Ishikawa (cell line): Measurements from ENCODE around the gene ZP1.

Experiments
- CEBPB ChIP-seq: IDR thresholded peaks from 2 replicates; pipeline ENCODE4 v1.6.1; 2012
- CREB1 ChIP-seq: IDR thresholded peaks from 2 replicates; pipeline ENCODE4 v1.6.1; 2012; ENCODE audit warnings: low read depth
- EP300 ChIP-seq: IDR thresholded peaks from 2 replicates; pipeline ENCODE4 v1.6.1; 2012; ENCODE audit warnings: borderline replicate concordance
- FOXM1 ChIP-seq: IDR thresholded peaks from 2 replicates; pipeline ENCODE4 v1.6.1; 2012; ENCODE audit warnings: low read depth, borderline replicate concordance
- NFIC ChIP-seq: IDR thresholded peaks from 2 replicates; pipeline ENCODE4 v1.6.1; 2012
- RAD21 ChIP-seq: IDR thresholded peaks from 2 replicates; pipeline ENCODE4 v1.6.1; 2012; ENCODE audit warnings: low read depth
- TAF1 ChIP-seq: IDR thresholded peaks from 2 replicates; pipeline ENCODE4 v1.6.1; 2012; ENCODE audit warnings: low read depth, mild to moderate bottlenecking
- TCF12 ChIP-seq: IDR thresholded peaks from 2 replicates; pipeline ENCODE4 v1.6.1; 2012; ENCODE audit warnings: low read depth
- YY1 ChIP-seq: IDR thresholded peaks from 2 replicates; pipeline ENCODE4 v1.6.1; 2012; ENCODE audit warnings: low read depth
- ZBTB7A ChIP-seq: IDR thresholded peaks from 2 replicates; pipeline ENCODE4 v1.6.1; 2012; ENCODE audit warnings: low read depth
- TF ChIP-seq, protein P1 (sequence below): IDR thresholded peaks from 2 replicates; pipeline ENCODE4 v1.6.1; 2012
- TF ChIP-seq, protein P2 (sequence below): IDR thresholded peaks from 2 replicates; pipeline ENCODE4 v1.6.1; 2012; ENCODE audit warnings: low read depth, mild to moderate bottlenecking

DNA sequence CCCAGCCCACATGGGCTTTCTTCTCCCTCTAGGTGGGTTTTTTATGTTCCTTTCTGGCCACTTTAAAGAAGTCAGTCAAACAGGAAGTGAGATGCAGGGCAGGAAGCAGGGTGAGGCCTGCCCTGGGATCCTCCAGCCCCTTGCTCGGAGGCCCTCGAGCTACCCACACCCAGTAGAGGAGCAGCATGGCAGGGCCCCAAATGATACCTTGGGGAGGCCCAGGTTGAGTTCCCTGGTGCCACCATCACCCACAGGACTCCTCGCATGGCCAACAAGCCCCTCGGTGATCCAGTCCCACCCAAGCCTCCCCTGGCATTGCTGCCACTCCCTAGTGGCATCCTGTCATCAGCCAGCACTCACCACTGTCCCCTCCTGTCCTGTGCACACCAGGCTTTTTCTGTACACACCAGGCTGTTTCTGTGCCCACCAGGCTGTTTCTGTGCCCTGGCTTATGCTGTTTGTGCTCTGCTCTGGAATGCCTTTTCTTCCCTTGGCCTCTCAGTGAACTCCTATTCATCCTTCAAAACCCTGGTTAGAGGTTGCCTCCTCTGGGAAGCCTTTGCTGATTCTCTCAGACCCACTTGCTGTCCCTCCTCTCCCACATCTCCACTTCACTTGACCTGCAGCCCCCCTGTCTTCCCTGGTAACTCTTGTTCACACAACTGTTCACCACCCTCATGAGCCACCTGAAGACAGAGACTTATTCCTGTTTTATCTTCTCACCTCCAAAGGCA is 8.4 kb upstream of the ZP1 start:
- TF ChIP-seq FOXM1 (no peak), YY1 (no peak), NFIC (no peak), EP300 (no peak), TAF1 (no peak), RAD21 (no peak), CEBPB (no peak), TCF12 (no peak), ZBTB7A (no peak), CREB1 (no peak)
- TF ChIP-seq, protein P1, sequence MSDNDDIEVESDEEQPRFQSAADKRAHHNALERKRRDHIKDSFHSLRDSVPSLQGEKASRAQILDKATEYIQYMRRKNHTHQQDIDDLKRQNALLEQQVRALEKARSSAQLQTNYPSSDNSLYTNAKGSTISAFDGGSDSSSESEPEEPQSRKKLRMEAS = no peak
- TF ChIP-seq, protein P2, sequence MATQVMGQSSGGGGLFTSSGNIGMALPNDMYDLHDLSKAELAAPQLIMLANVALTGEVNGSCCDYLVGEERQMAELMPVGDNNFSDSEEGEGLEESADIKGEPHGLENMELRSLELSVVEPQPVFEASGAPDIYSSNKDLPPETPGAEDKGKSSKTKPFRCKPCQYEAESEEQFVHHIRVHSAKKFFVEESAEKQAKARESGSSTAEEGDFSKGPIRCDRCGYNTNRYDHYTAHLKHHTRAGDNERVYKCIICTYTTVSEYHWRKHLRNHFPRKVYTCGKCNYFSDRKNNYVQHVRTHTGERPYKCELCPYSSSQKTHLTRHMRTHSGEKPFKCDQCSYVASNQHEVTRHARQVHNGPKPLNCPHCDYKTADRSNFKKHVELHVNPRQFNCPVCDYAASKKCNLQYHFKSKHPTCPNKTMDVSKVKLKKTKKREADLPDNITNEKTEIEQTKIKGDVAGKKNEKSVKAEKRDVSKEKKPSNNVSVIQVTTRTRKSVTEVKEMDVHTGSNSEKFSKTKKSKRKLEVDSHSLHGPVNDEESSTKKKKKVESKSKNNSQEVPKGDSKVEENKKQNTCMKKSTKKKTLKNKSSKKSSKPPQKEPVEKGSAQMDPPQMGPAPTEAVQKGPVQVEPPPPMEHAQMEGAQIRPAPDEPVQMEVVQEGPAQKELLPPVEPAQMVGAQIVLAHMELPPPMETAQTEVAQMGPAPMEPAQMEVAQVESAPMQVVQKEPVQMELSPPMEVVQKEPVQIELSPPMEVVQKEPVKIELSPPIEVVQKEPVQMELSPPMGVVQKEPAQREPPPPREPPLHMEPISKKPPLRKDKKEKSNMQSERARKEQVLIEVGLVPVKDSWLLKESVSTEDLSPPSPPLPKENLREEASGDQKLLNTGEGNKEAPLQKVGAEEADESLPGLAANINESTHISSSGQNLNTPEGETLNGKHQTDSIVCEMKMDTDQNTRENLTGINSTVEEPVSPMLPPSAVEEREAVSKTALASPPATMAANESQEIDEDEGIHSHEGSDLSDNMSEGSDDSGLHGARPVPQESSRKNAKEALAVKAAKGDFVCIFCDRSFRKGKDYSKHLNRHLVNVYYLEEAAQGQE = no peak
